Keratinocyte (primary cell): ENCODE data around the gene UBFD1.

ENCODE experiments used
- CTCF ChIP-seq, 3 experiments: IDR thresholded peaks in 1 of 3; conservative IDR thresholded peaks in 1 of 3; optimal IDR thresholded peaks in 1 of 3; 2 replicates in 2 of 3; 3 replicates in 1 of 3; pipeline versions ENCODE3 to v1.5.1; 2011; ENCODE audit warnings: low read length in 3 of 3, mild to moderate bottlenecking in 3 of 3, moderate library complexity in 2 of 3, control low read depth in 1 of 3, inconsistent platforms in 1 of 3; ENCODE audit not compliant: insufficient read depth in 2 of 3; ENCODE audit errors: extremely low read depth in 1 of 3
- EZH2 ChIP-seq: IDR thresholded peaks from one replicate; pipeline ENCODE4 v1.6.1; 2012; ENCODE audit warnings: inconsistent platforms, mild to moderate bottlenecking, low read length, moderate library complexity

- TF ChIP-seq CTCF (optimal IDR thresholded peaks at IDR 0.05 in 1 of 3, IDR thresholded peaks at IDR 0.05 in 1 of 3, conservative IDR thresholded peaks at IDR 0.05 in 1 of 3; ENCODE audit: extremely low read depth in 1 of 3, insufficient read depth in 2 of 3, low read length in 3 of 3) (no peak), EZH2 (no peak)
Observed at GRCh38 chr16:23567602-23568001, 10.1 kb downstream of the UBFD1 start.
